Body of pancreas (tissue), 4 donors: ENCODE measurements around the gene KMT2D. TPM values are rescaled to one million over a fixed set of nuclear protein-coding genes. Genes with fewer than 3 reads are reported as not detected.

ENCODE experiments used
- ATAC-seq: fragments of 150-250 bp; one replicate; pipeline ENCODE4 v1.9.1; 2016
- DNase-seq, 4 donors: peaks; one replicate each; pipeline ENCODE4 v3.0.0-alpha.2; 2019
- H3K27ac ChIP-seq, 4 donors: fragments of 200-600 bp; sonication (generic); 1 replicate in 3 of 4; 2 replicates in 1 of 4; pipeline versions ENCODE4 v1.5.1 to v1.6.1; 2016 to 2019; ENCODE audit warnings: mild to moderate bottlenecking in 1 of 4, mixed read lengths in 1 of 4, moderate library complexity in 1 of 4
- H3K27me3 ChIP-seq, 2 donors: fragments of 200-600 bp; sonication (generic); one replicate each; pipeline ENCODE4 v1.6.0; 2016; ENCODE audit warnings: mild to moderate bottlenecking in 1 of 2
- H3K36me3 ChIP-seq, 2 donors: fragments of 200-600 bp; sonication (generic); replicated peaks in 1 of 2; 2 replicates each; pipeline ENCODE4 v1.5.1; 2016; ENCODE audit warnings: low read depth in 2 of 2; ENCODE audit not compliant: insufficient read depth in 1 of 2
- H3K4me1 ChIP-seq: fragments of 200-600 bp; sonication (generic); one replicate; pipeline ENCODE4 v1.6.0; 2016
- H3K4me3 ChIP-seq, 2 donors: fragments of 200-600 bp; sonication (generic); 1 replicate in 1 of 2; 2 replicates in 1 of 2; pipeline ENCODE4 v1.5.1; 2016 to 2019
- H3K9me3 ChIP-seq, 3 donors: fragments of 200-600 bp; sonication (generic); 1 replicate in 2 of 3; 2 replicates in 1 of 3; pipeline ENCODE4 v1.5.1; 2016
- POLR2A ChIP-seq, 3 donors: fragments of 450-650 bp; IDR thresholded peaks; one replicate each; pipeline ENCODE4 v1.6.1; 2016; ENCODE audit warnings: antibody characterized with exemption in 3 of 3, mild to moderate bottlenecking in 2 of 3
- WGBS, 2 donors: methylation state at CpG; one replicate each; pipeline ENCODE4 v1.1.5; 2017; 5-methylcytosine and 5-hydroxymethylcytosine counted together
- intact Hi-C: fragments of 100-400 bp; cut with DNase I; formaldehyde crosslinking; loops from one replicate; pipeline ENCODE4 v1.15.1; 2023
- total RNA-seq, 2 donors: library from RNA; depleted of rRNA; stranded (reverse); fragments of >200 nt; gene quantifications; one replicate each; pipeline ENCODE4 v1.1.0, GENCODE V29; 2016
- TF ChIP-seq, protein P1 (sequence below), 7 experiments: fragments of 450-650 bp in 4 of 7; fragments of 200-600 bp in 3 of 7; sonication (generic) in 3 of 7; IDR thresholded peaks; one replicate each; pipeline ENCODE4 v1.5.1; 2016 to 2019; ENCODE audit warnings: antibody characterized with exemption in 7 of 7

The KMT2D gene
- total RNA-seq, 2 donors from 2014 or later = 38.4 to 51.1 TPM

DNA sequence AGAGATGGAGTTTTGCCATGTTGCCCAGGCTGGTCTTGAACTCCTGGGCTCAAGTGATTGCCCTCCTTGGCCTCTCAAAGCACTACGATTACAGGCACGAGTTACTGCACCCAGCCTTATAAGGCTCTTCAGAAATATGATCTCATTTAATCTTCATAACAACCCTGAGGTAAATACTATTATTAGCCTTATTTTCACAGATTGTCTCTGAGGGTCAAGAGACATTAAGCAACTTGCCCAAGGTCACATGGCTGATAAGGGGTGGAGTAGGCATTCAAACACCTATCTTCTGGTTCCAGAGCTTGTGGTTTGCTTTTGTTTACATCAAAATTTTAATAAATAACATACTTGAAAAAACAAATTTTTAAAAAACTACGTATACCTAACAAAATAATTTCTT lies 47.2 kb downstream of the KMT2D start:
- Histone ChIP-seq H3K36me3 (peaks cover 0 to 4% of the 10 kb centered on the region in 2 donors), H3K27me3 (no peaks in the 10 kb centered on the region), H3K4me3 (no peak overlapping the region), H3K4me1 (peaks cover 17% of the 10 kb centered on the region), H3K9me3 (no peaks in the 10 kb centered on the region), H3K27ac (no peak overlapping the region)
- no peak for TF ChIP-seq POLR2A (IDR thresholded peaks at IDR 0.05)
- TF ChIP-seq, protein P1, sequence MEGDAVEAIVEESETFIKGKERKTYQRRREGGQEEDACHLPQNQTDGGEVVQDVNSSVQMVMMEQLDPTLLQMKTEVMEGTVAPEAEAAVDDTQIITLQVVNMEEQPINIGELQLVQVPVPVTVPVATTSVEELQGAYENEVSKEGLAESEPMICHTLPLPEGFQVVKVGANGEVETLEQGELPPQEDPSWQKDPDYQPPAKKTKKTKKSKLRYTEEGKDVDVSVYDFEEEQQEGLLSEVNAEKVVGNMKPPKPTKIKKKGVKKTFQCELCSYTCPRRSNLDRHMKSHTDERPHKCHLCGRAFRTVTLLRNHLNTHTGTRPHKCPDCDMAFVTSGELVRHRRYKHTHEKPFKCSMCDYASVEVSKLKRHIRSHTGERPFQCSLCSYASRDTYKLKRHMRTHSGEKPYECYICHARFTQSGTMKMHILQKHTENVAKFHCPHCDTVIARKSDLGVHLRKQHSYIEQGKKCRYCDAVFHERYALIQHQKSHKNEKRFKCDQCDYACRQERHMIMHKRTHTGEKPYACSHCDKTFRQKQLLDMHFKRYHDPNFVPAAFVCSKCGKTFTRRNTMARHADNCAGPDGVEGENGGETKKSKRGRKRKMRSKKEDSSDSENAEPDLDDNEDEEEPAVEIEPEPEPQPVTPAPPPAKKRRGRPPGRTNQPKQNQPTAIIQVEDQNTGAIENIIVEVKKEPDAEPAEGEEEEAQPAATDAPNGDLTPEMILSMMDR (IDR thresholded peaks at IDR 0.05) = no peak
- DNase-seq = no peak
- 86 to 88% methylated on average over 3 of the region's 3 CpGs for WGBS, 2 donors
- no peak for ATAC-seq
- intact Hi-C loops = no loop called here

DNA sequence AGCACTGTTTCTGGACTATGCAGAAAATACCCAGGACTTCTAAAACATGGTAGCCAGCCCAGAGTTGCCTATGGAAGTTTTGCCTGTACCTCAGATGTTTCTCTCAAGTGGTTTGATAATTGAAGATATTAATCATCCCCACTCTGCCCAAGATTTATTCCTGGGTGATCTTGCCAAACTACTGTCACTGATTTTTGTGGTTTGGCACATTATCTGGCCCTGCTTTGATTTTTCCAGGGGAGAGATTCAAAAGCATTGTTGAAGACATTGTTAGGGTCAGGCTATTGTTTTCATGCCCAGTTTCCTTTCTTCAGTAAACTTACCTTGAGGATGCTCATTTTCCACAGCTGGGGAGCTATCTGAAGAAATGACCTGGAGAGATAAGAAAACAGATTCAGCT lies 47.9 kb downstream of the KMT2D start:
- Histone ChIP-seq H3K36me3 (peaks cover 0 to 4% of the 10 kb centered on the region in 2 donors), H3K27me3 (no peaks in the 10 kb centered on the region), H3K9me3 (no peaks in the 10 kb centered on the region), H3K4me3 (no peak overlapping the region), H3K4me1 (peaks cover 14% of the 10 kb centered on the region), H3K27ac (no peak overlapping the region)
- ATAC-seq (no peak), DNase-seq (no peak)
- TF ChIP-seq, protein P1 (IDR thresholded peaks at IDR 0.05) = no peak
- intact Hi-C loops = no loop called here

Other genes with a start within 250 kb of the KMT2D start
- gene CACNB3, start 242.3 kb downstream of the KMT2D start, total RNA-seq = 1 to 10 TPM; 4.0 to 6.7 TPM
- 10 to 100 TPM; 37.4 to 50.8 TPM for gene DDX23, start 208.6 kb downstream of the KMT2D start, total RNA-seq
- 1 to 10 TPM in 1 of 2 donors, not detected in 1; 1.6 TPM for gene RND1, start 194.9 kb downstream of the KMT2D start, total RNA-seq
- 10 to 100 TPM; 31.1 to 98.6 TPM for gene FKBP11, start 135.3 kb downstream of the KMT2D start, total RNA-seq
- gene ARF3, start 103.3 kb downstream of the KMT2D start, total RNA-seq = 10 to 100 TPM; 22.3 to 24.1 TPM
- 1 to 10 TPM in 1 of 2 donors, not detected in 1; 1.3 TPM for gene WNT10B, start 89.1 kb downstream of the KMT2D start, total RNA-seq
- not detected for gene WNT1, start 82.5 kb downstream of the KMT2D start, total RNA-seq
- under 1 TPM in 1 of 2 donors, not detected in 1; 0.66 TPM for gene DDN, start 61.4 kb downstream of the KMT2D start, total RNA-seq
- 10 to 100 TPM; 25.4 to 26.4 TPM for gene PRKAG1, start 42.0 kb downstream of the KMT2D start, total RNA-seq
- not detected for gene RHEBL1, start 9.2 kb upstream of the KMT2D start, total RNA-seq
- not detected for gene DHH, start 34.0 kb upstream of the KMT2D start, total RNA-seq
- 10 to 100 TPM; 40.7 to 53.7 TPM for gene LMBR1L, start 50.1 kb upstream of the KMT2D start, total RNA-seq
- 100 to 1,000 TPM; 121 to 165 TPM for gene TUBA1B, start 70.6 kb upstream of the KMT2D start, total RNA-seq
- 10 to 100 TPM; 36.6 to 44.5 TPM for gene TUBA1A, start 128.3 kb upstream of the KMT2D start, total RNA-seq
- gene TUBA1C, start 204.3 kb upstream of the KMT2D start, total RNA-seq = 10 to 100 TPM; 32.6 to 39.2 TPM
- gene PRPH, start 234.4 kb upstream of the KMT2D start, total RNA-seq = 1 to 10 TPM in 1 of 2 donors, not detected in 1; 9.6 TPM